DOHH2 (cell line): ENCODE measurements around the gene BSND.

ENCODE experiments used
- H3F3A ChIP-seq: fragments of 200-600 bp; sonication (generic), shearing (Covaris generic); 2 replicates; pipeline ENCODE4 v1.6.0; 2016; ENCODE audit warnings: antibody characterized with exemption, mild to moderate bottlenecking; ENCODE audit not compliant: control insufficient read depth, insufficient read depth
- H3K27ac ChIP-seq: fragments of 200-600 bp; sonication (generic); 2 replicates; pipeline ENCODE4 v1.5.1; 2014; ENCODE audit warnings: low read depth, mild to moderate bottlenecking, low read length, moderate library complexity
- H3K27me3 ChIP-seq: fragments of 200-600 bp; sonication (generic); 2 replicates; pipeline ENCODE4 v1.6.1; 2014; ENCODE audit warnings: mild to moderate bottlenecking, low read length, mixed read lengths; ENCODE audit not compliant: control insufficient read depth
- H3K36me3 ChIP-seq: fragments of 200-600 bp; sonication (generic); 2 replicates; pipeline ENCODE4 v1.6.1; 2014; ENCODE audit warnings: mild to moderate bottlenecking, low read length, moderate library complexity, mixed read lengths; ENCODE audit not compliant: control insufficient read depth
- H3K4me1 ChIP-seq: fragments of 200-600 bp; sonication (generic); 2 replicates; pipeline ENCODE4 v1.6.1; 2014; ENCODE audit warnings: mild to moderate bottlenecking, low read length, mixed read lengths; ENCODE audit not compliant: control insufficient read depth
- H3K4me2 ChIP-seq: fragments of 200-600 bp; sonication (generic); 2 replicates; pipeline ENCODE4 v1.6.0; 2014; ENCODE audit warnings: mild to moderate bottlenecking, low read length, moderate library complexity
- H3K4me3 ChIP-seq: fragments of 200-600 bp; sonication (generic); 2 replicates; pipeline ENCODE4 v1.5.1; 2014; ENCODE audit warnings: mild to moderate bottlenecking, low read length, mixed read lengths
- H3K79me2 ChIP-seq: fragments of 200-600 bp; sonication (generic); 2 replicates; pipeline ENCODE4 v1.6.1; 2014; ENCODE audit warnings: mild to moderate bottlenecking, low read length, mixed read lengths; ENCODE audit not compliant: control insufficient read depth
- H3K9me2 ChIP-seq: fragments of 200-600 bp; sonication (generic); replicated peaks from 2 replicates; pipeline ENCODE4 v1.6.1; 2014; ENCODE audit warnings: mild to moderate bottlenecking, low read length, mixed read lengths; ENCODE audit not compliant: control insufficient read depth
- H3K9me3 ChIP-seq: fragments of 200-600 bp; sonication (generic); 2 replicates; pipeline ENCODE4 v1.6.1; 2014; ENCODE audit warnings: antibody characterized with exemption, low read length, mixed read lengths; ENCODE audit not compliant: control insufficient read depth, insufficient read depth
- H4K20me1 ChIP-seq: fragments of 200-600 bp; sonication (generic); 2 replicates; pipeline ENCODE4 v1.6.0; 2014; ENCODE audit warnings: low read depth, mild to moderate bottlenecking, antibody characterized with exemption, low read length, moderate library complexity; ENCODE audit not compliant: control insufficient read depth, insufficient read depth
- EZH2phosphoT487 ChIP-seq: fragments of 200-600 bp; sonication (generic); IDR thresholded peaks from 2 replicates; pipeline ENCODE4 v1.6.1; 2017; ENCODE audit warnings: borderline replicate concordance, mild to moderate bottlenecking, antibody characterized with exemption, low read length, moderate library complexity, mixed read lengths
- TF ChIP-seq, protein P1 (sequence below): fragments of 200-600 bp; sonication (generic); IDR thresholded peaks from one replicate; pipeline ENCODE4 v1.5.1; 2014; ENCODE audit warnings: antibody characterized with exemption, mild to moderate bottlenecking, low read depth, low read length; ENCODE audit not compliant: poor library complexity, severe bottlenecking

BSND gene

DNA sequence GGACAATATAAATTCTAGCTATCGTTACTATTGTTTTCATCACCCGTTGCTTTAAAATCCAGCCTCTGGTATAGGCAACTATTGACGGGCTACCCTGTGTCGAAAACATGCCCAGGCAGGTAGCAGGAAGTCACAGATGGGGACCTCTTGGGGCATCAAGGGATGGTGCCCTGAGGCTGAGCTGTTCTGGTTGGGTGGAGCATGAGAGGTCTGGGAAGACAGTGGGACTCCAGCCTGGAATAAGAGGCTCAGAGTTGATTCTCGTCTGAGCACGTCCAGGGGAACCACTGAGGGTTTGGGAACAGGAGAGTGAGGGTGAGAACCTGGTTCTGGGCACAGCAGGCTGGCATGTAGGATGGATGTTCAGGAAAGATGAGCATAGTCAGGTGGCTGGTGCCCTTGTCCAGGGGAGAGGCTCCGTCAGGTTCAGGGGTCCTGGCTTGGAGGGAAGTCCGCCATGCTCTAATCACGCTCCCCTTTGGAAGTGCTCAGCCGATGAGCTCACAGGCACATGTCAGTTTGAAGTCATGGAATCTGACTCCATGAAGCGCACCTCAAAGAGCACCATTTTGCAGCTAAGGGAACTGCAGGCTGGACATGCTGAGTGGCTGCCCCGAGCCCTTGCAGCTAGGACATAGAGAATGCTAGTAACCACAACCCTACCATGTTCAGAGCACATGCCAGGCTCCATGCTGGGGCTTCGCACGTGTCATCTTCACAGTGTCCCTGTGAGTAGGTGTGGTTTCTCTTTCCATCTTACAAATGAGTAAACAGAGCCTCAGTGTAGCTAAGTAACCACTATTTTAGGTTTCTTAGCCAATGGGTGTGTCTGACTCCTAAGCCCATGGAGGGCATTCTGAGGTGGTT is 61.6 kb downstream of the BSND start:
- Histone ChIP-seq H3K9me2 (no peaks in the 10 kb centered on the region), H3K4me3 (no peak overlapping the region), H3K27me3 (no peaks in the 10 kb centered on the region), H3K36me3 (no peaks in the 10 kb centered on the region), H3K79me2 (no peaks in the 10 kb centered on the region), H3K4me2 (no peak overlapping the region), H3F3A (no peaks in the 10 kb centered on the region), H3K27ac (no peak overlapping the region), H3K4me1 (no peaks in the 10 kb centered on the region), H3K9me3 (no peaks in the 10 kb centered on the region), H4K20me1 (no peaks in the 10 kb centered on the region)
- no peak for TF ChIP-seq EZH2phosphoT487
- TF ChIP-seq, protein P1, sequence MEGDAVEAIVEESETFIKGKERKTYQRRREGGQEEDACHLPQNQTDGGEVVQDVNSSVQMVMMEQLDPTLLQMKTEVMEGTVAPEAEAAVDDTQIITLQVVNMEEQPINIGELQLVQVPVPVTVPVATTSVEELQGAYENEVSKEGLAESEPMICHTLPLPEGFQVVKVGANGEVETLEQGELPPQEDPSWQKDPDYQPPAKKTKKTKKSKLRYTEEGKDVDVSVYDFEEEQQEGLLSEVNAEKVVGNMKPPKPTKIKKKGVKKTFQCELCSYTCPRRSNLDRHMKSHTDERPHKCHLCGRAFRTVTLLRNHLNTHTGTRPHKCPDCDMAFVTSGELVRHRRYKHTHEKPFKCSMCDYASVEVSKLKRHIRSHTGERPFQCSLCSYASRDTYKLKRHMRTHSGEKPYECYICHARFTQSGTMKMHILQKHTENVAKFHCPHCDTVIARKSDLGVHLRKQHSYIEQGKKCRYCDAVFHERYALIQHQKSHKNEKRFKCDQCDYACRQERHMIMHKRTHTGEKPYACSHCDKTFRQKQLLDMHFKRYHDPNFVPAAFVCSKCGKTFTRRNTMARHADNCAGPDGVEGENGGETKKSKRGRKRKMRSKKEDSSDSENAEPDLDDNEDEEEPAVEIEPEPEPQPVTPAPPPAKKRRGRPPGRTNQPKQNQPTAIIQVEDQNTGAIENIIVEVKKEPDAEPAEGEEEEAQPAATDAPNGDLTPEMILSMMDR = no peak

DNA sequence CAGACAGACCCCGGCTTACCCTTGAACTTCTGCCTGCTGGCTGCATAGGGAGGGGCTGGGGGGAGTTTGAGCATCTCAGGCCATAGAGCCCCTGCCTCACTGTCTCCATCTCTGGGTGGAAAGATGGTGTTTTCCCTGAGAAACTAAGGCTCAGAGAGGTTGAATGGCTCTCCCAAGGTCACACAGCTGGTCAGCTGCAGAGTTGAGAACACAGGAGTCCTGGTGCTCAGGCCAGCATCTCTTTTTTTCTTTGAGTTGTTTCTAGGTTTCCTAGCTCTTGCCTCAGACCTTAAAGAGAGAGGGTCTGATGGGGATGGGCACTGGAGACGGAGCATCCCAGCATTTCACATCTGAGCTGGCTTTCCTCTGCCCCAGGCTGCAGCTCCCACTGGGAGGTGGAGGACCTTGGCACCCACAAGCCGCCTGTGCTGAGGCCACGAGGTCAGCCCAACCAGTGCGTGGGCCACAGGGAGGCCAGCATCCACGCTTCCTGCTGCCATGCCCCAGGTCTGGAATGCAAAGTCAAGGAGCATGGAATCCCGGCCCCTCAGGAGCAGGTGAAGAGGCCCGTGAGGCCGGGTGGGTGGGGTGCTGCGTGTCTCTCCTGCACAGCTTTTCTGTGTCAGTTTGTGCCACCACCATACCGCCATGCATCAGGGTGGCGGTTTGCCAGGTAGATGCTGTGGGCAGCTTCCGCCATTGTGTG is 62.4 kb downstream of the BSND start:
- H3K4me1 ChIP-seq = no peaks in the 10 kb centered on the region
- H3K9me2 ChIP-seq = no peaks in the 10 kb centered on the region
- no peaks in the 10 kb centered on the region for H3K27me3 ChIP-seq
- H3K4me2 ChIP-seq = no peak overlapping the region
- no peaks in the 10 kb centered on the region for H4K20me1 ChIP-seq
- no peaks in the 10 kb centered on the region for H3K79me2 ChIP-seq
- H3F3A ChIP-seq = no peaks in the 10 kb centered on the region
- no peaks in the 10 kb centered on the region for H3K36me3 ChIP-seq
- TF ChIP-seq EZH2phosphoT487 = no peak
- TF ChIP-seq, protein P1 = no peak
- no peak overlapping the region for H3K4me3 ChIP-seq
- no peaks in the 10 kb centered on the region for H3K9me3 ChIP-seq
- H3K27ac ChIP-seq = no peak overlapping the region
